Myocyte (in vitro differentiated cells): ENCODE results near the gene GRM7. TPM values are rescaled to one million over a fixed set of nuclear protein-coding genes. Genes with fewer than 3 reads are reported as not detected.

Experiments
- DNase-seq: peaks from one replicate; pipeline ENCODE4 v3.0.0-alpha.2; 2012; ENCODE audit warnings: low read depth
- total RNA-seq: library from RNA; depleted of rRNA; stranded (reverse); fragments of >200 nt; gene quantifications from 2 replicates; pipeline ENCODE4 v1.2.3, GENCODE V29; 2014

The GRM7 gene
- total RNA-seq, 1 donor from 2014 or later = not detected

- DNase-seq = no peak
These were observed 903.2 kb downstream of the GRM7 start for GRCh38 chr3:7764115-7764514.

GRCh38 chr3:7766530-7766929, 905.6 kb downstream of the GRM7 start:
- no peak for DNase-seq

- DNase-seq = no peak
These were observed 918.4 kb downstream of the GRM7 start for GRCh38 chr3:7779331-7779730.

- no peak for DNase-seq
These were observed 920.5 kb downstream of the GRM7 start for GRCh38 chr3:7781395-7781794.

- DNase-seq = no peak
These were observed 927.2 kb downstream of the GRM7 start for GRCh38 chr3:7787871-7788828.

GRCh38 chr3:7788881-7789280, 928.0 kb downstream of the GRM7 start:
- no peak for DNase-seq

GRCh38 chr3:7789324-7789723, 928.4 kb downstream of the GRM7 start:
- DNase-seq = no peak

GRCh38 chr3:7790141-7790540, 929.2 kb downstream of the GRM7 start:
- no peak for DNase-seq
